Measurements from ENCODE around the gene KREMEN2. TPM values are rescaled to one million over a fixed set of nuclear protein-coding genes. Genes with fewer than 3 reads are reported as not detected.
A peak's percentile ranks its signal among the peaks of the same experiment; 100 is the strongest.
"Not testable (repeated sequence)": the region's sequence is repeated elsewhere in the genome, so short reads cannot be mapped to it uniquely, and the experiment has no call there.

Gene KREMEN2
- total RNA-seq, 1 donor: not detected

DNA sequence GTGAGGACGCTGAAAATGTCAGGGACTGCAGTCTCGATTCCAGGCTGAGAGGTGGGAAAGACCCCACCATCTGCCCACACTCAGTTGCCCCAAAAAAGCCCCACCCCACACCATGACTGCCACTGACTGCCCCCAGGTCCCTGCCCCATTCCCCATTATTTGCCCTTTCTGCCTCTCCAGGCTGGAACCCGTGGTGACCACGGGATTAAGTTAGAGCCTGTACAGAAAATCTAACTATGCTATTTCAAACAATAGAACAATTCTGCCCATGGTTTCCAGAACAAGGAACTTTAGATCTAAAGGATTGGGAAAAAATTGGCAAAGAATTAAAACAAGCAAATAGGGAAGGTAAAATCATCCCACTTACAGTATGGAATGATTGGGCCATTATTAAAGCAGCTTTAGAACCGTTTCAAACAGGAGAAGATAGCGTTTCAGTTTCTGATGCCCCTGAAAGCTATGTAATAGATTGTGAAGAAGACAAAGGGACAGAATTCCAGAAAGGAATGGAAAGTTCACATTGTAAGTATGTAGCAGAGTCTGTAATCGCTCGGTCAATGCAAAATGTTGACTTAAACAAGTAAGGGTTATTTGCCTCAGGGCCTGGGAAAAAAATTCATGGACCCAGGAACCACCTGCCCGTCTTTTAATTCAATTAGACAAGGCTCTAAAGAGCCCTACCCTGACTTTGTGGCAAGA lies 38.0 kb upstream of the KREMEN2 start:
- no peak overlapping the region for H3K4me3 ChIP-seq (ENCODE audit: low read depth, low read length)
- DNase-seq (ENCODE audit: low read depth): no peak
- TF ChIP-seq, protein P1, sequence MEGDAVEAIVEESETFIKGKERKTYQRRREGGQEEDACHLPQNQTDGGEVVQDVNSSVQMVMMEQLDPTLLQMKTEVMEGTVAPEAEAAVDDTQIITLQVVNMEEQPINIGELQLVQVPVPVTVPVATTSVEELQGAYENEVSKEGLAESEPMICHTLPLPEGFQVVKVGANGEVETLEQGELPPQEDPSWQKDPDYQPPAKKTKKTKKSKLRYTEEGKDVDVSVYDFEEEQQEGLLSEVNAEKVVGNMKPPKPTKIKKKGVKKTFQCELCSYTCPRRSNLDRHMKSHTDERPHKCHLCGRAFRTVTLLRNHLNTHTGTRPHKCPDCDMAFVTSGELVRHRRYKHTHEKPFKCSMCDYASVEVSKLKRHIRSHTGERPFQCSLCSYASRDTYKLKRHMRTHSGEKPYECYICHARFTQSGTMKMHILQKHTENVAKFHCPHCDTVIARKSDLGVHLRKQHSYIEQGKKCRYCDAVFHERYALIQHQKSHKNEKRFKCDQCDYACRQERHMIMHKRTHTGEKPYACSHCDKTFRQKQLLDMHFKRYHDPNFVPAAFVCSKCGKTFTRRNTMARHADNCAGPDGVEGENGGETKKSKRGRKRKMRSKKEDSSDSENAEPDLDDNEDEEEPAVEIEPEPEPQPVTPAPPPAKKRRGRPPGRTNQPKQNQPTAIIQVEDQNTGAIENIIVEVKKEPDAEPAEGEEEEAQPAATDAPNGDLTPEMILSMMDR (IDR thresholded peaks at IDR 0.05; ENCODE audit: insufficient read depth, low read length): no peak

DNA sequence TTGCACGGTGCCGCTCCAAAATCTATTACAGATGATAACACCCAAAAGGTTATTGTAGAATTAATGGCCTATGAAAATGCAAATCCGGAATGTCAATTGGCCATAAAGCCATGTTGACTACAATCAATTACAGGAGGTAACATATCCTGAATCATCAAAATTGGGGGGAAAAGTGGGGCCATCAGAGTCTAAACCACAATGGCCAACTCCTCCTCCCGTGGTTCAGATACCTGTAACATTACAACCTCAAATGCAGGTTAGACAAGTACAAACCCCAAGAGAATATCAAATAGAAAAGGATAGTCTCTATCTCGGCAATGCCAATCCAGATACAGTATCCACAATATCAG lies 37.5 kb upstream of the KREMEN2 start:
- no peak overlapping the region for H3K4me3 ChIP-seq (ENCODE audit: low read depth, low read length)
- DNase-seq (ENCODE audit: low read depth): no peak
- TF ChIP-seq, protein P1 (IDR thresholded peaks at IDR 0.05; ENCODE audit: insufficient read depth, low read length): no peak

DNA sequence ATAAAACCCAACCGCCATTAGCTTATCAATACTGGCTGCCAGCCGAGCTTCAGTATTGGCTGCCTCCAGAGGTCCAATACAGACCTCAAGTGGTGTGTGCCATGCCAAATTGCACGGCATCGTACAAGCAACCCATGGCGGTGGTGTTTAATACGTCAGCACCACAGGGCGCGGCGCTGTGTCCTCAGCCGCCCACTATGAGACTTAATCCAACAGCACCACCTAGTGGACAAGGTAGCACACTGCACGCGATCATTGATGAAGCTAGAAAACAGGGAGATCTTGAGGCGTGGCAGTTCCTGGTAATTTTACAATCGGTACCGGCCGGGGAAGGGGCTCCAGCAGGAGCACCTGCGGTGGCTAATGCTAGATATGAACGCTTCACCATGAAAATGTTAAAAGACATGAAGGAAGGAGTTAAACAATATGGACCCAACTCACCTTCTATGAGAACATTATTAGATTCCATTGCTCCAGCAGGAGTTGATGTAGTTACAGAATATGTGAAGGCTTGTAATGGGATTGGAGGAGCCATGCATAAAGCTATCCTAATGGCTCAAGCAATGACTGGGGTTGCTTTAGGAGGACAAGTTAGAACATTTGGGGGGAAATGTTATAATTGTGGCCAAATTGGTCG lies 36.9 kb upstream of the KREMEN2 start:
- TF ChIP-seq, protein P1 (IDR thresholded peaks at IDR 0.05; ENCODE audit: insufficient read depth, low read length): peak; percentile 89
- DNase-seq (ENCODE audit: low read depth): peak; percentile 90
- no peak overlapping the region for H3K4me3 ChIP-seq (ENCODE audit: low read depth, low read length)

DNA sequence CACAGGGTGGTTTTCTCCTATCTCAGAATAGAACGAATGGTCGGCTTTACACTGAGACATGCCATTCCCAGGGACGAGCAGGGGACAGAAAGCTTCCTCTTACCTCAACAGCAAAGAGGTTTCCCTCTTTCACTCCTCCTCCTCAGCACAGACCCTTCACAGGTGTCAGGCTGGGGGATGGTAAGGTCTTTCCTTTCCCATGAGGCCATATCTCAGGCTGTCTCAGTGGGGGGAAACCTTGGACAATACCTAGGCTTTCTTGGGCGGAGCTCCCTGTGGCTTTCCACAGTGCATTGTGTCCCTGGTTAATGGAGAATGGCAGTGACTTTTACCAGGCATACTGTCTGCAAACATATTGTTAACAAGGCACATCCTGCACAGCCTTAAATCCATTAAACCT lies 35.9 kb upstream of the KREMEN2 start:
- H3K4me3 ChIP-seq (ENCODE audit: low read depth, low read length); DNase-seq (ENCODE audit: low read depth): not testable (repeated sequence)

DNA sequence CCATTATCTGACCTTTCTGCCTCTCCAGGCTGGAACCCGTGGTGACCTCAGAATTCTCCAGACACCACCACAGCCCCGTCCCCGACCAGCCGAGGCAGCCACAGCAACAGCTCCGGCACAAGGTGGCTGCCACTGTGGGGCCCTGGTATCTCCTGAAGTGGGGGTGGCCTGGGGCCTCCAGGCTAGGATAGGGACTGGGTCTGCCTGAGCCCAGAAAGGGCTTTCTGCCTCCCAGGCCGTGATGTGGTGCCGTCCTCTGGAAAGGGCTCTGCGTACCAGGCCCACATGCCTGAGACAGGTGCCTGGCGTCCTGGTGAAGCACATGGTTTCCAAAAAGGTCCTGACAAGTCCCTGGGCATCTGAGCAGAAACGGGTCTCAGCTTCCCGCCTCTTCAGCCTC lies 35.3 kb upstream of the KREMEN2 start:
- TF ChIP-seq, protein P1 (IDR thresholded peaks at IDR 0.05; ENCODE audit: insufficient read depth, low read length): no peak
- H3K4me3 ChIP-seq (ENCODE audit: low read depth, low read length): no peak overlapping the region
- no peak for DNase-seq (ENCODE audit: low read depth)

DNA sequence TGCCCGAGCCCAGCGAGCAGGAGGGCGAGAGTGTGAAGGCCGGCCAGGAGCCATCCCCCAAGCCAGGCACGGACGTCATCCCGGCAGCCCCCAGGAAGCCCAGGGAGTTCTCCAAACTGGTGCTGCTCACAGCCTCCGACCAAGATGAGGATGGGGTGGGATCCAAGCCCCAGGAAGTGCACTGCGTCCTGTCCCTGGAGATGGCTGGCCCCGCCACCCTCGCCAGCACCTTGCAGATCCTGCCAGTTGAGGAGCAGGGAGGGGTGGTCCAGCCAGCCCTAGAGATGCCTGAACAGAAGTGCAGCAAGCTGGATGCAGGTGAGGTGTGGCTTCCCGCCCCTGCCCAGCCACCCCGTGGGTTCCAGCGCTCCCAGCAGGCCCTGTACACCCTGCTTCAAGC lies 34.4 kb upstream of the KREMEN2 start:
- TF ChIP-seq, protein P1 (IDR thresholded peaks at IDR 0.05; ENCODE audit: insufficient read depth, low read length): no peak
- DNase-seq (ENCODE audit: low read depth): no peak
- no peak overlapping the region for H3K4me3 ChIP-seq (ENCODE audit: low read depth, low read length)

DNA sequence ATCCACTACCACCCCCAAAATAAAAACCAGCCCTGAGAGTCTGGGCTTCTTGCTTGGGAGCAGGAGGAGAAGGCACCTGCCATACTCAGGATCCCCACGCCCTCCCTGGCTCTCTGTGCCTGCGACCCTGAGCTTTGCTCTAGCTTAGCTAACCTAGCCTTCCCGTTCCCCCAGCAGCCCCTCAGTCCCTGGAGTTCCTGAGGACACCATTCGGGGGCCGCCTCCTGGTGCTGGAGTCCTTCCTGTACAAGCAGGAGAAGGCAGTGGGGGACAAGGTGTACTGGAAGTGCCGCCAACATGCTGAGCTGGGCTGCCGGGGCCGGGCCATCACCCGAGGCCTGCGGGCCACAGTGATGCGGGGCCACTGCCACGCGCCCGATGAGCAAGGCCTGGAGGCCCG lies 33.8 kb upstream of the KREMEN2 start:
- TF ChIP-seq, protein P1 (IDR thresholded peaks at IDR 0.05; ENCODE audit: insufficient read depth, low read length): no peak
- H3K4me3 ChIP-seq (ENCODE audit: low read depth, low read length): no peak overlapping the region
- no peak for DNase-seq (ENCODE audit: low read depth)

DNA sequence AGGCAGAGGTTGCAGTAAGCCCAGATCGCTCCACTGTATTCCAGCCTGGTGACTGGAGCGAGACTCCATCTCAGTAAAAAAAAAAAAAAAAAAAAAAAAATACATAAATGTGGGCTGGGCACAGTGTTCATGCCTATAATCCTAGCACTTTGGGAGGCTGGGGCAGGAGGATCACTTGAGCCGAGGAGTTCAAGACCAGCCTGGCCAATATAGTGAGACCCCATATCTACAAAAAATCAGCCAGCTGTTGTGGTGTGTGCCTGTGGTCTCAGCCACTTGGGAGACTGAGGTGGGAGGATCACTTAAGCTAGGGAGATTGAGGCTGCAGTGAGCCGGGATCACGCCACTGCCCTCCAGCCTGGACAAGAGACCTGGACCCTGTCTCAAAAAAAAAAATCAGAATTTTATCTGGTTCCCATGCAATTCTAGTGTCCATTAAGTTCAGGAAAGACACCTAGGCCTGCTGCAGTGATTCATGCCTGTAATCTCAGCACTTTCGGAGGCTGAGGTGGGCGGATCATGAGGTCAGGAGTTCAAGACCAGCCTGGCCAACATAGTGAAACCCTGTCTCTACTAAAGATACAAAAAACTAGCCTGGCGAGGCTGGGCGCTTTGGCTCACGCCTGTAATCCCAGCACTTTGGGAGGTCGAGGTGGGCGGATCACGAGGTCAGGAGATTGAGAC lies 32.7 kb upstream of the KREMEN2 start:
- not testable (repeated sequence) for DNase-seq (ENCODE audit: low read depth); H3K4me3 ChIP-seq (ENCODE audit: low read depth, low read length)
